NCI-H774 (cell line): ENCODE data around the gene ARHGEF25.

Experiments used
- DNase-seq: peaks from one replicate; lab custom pipeline; 2025; lab: John Stamatoyannopoulos, UW

Gene ARHGEF25

GRCh38 chr12:57621497-57622292 lies 10.5 kb downstream of the ARHGEF25 start:
- peak; percentile 25 for DNase-seq

GRCh38 chr12:57622293-57623245 lies 11.3 kb downstream of the ARHGEF25 start:
- DNase-seq, result no peak

- no peak for DNase-seq
Observed at GRCh38 chr12:57623385-57623784, 12.2 kb downstream of the ARHGEF25 start.

GRCh38 chr12:57623811-57624390 lies 12.7 kb downstream of the ARHGEF25 start:
- no peak for DNase-seq

GRCh38 chr12:57624441-57625220 lies 13.4 kb downstream of the ARHGEF25 start:
- DNase-seq, result no peak

GRCh38 chr12:57625261-57626032 lies 14.2 kb downstream of the ARHGEF25 start:
- no peak for DNase-seq

GRCh38 chr12:57626111-57626920 lies 15.1 kb downstream of the ARHGEF25 start:
- no peak for DNase-seq

GRCh38 chr12:57626921-57627445 lies 15.7 kb downstream of the ARHGEF25 start:
- no peak for DNase-seq

GRCh38 chr12:57627501-57628279 lies 16.5 kb downstream of the ARHGEF25 start:
- DNase-seq, result no peak

GRCh38 chr12:57628280-57629191 lies 17.3 kb downstream of the ARHGEF25 start:
- no peak for DNase-seq

GRCh38 chr12:57629897-57630471 lies 18.7 kb downstream of the ARHGEF25 start:
- no peak for DNase-seq

GRCh38 chr12:57630891-57631433 lies 19.7 kb downstream of the ARHGEF25 start:
- DNase-seq, result no peak

- DNase-seq, result no peak
Observed at GRCh38 chr12:57631566-57632072, 20.4 kb downstream of the ARHGEF25 start.

- no peak for DNase-seq
Observed at GRCh38 chr12:57632073-57632957, 21.1 kb downstream of the ARHGEF25 start.

- DNase-seq, result peak; percentile 77
Observed at GRCh38 chr12:57632958-57633840, 22.0 kb downstream of the ARHGEF25 start, which contains the start of gene B4GALNT1. Gene B4GALNT1, minus strand, starts transcription at chr12:57633201. Its CDS starts 1,069 bp downstream, at chr12:57632132.
